HL-60 (cell line): ENCODE results near the gene SMIM22.

Source experiments
- DNase-seq, 2 experiments: peaks; one replicate each; pipeline ENCODE4 v3.0.0-alpha.2; 2010 to 2020; ENCODE audit warnings: low read depth in 1 of 2, low spot score in 1 of 2
- H3K27ac ChIP-seq: fragments of 250-450 bp; sonication (Bioruptor Pico); replicated peaks from 2 replicates; pipeline ENCODE4 v1.5.1; 2020; ENCODE audit warnings: mild to moderate bottlenecking, moderate library complexity
- H3K27me3 ChIP-seq: fragments of 250-450 bp; sonication (Bioruptor Pico); 2 replicates; pipeline ENCODE4 v1.5.1; 2021; ENCODE audit warnings: mild to moderate bottlenecking, moderate library complexity; ENCODE audit not compliant: insufficient read depth, poor library complexity, severe bottlenecking
- H3K4me3 ChIP-seq: replicated peaks from 2 replicates; pipeline ENCODE4 v1.5.1; 2011; ENCODE audit warnings: mild to moderate bottlenecking, control low read depth, low read length; ENCODE audit not compliant: insufficient read depth
- CTCF ChIP-seq: IDR thresholded peaks from one replicate; pipeline ENCODE4 v1.5.1; 2011; ENCODE audit warnings: low read length, control low read depth, inconsistent platforms; ENCODE audit not compliant: insufficient read depth
- GABPA ChIP-seq: IDR thresholded peaks from 2 replicates; pipeline ENCODE4 v1.6.1; 2012; ENCODE audit warnings: low read depth
- POLR2AphosphoS5 ChIP-seq: IDR thresholded peaks from 2 replicates; pipeline ENCODE4 v1.6.1; 2012; ENCODE audit warnings: low read depth
- REST ChIP-seq: IDR thresholded peaks from 2 replicates; pipeline ENCODE4 v1.6.1; 2012; ENCODE audit warnings: low read depth; ENCODE audit not compliant: insufficient replicate concordance
- SPI1 ChIP-seq: IDR thresholded peaks from 2 replicates; pipeline ENCODE4 v1.6.1; 2012; ENCODE audit warnings: low read depth, mild to moderate bottlenecking, borderline replicate concordance

SMIM22 gene

GRCh38 chr16:4814046-4814445 lies 18.9 kb downstream of the SMIM22 start:
- H3K27me3 ChIP-seq = no peaks in the 10 kb centered on the region
- TF ChIP-seq GABPA (no peak), REST (no peak), SPI1 (no peak), CTCF (no peak), POLR2AphosphoS5 (no peak)
- H3K4me3 ChIP-seq = no peak overlapping the region
- H3K27ac ChIP-seq = no peak overlapping the region
- DNase-seq = no peak

DNA sequence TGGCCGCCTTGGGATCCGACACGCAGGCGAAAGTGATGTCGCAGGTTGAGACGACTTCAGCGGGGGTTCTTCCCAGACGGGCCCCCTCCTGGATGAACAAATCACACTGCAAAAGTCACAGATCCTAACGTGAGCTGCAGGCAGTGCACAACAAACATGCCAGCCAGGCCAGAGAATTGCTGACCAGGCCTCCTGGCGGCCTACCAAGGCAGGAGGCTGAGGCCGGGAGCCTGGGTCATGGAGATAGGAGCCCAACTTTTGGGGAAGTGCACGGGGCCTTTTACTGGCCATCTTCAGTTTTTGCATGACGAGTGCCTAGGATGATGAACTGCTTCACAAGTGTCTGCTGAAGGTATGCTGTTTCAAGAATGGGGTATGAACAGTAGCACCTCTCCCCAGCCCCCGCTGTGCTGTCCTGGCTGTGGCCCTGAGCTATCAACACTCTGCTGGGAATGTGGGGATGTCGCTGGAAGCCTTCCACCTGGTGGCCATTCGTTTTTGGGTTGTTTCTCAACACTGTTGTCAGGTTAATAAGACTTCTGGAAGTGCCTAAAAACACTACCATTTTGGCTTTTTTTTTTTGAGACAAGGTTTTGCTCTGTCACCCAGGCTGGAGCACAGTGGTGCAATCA lies 19.5 kb downstream of the SMIM22 start:
- Histone ChIP-seq H3K27ac (no peak overlapping the region), H3K4me3 (no peak overlapping the region), H3K27me3 (no peaks in the 10 kb centered on the region)
- no peak for DNase-seq
- TF ChIP-seq CTCF = no peak
- no peak for TF ChIP-seq POLR2AphosphoS5
- no peak for TF ChIP-seq GABPA
- no peak for TF ChIP-seq SPI1
- no peak for TF ChIP-seq REST

- H3K27ac ChIP-seq = no peak overlapping the region
- H3K27me3 ChIP-seq = no peaks in the 10 kb centered on the region
- TF ChIP-seq CTCF = no peak
- TF ChIP-seq GABPA = no peak
- TF ChIP-seq POLR2AphosphoS5 = no peak
- no peak for TF ChIP-seq SPI1
- TF ChIP-seq REST = no peak
- DNase-seq = no peak
- H3K4me3 ChIP-seq = no peak overlapping the region
Measured at GRCh38 chr16:4820652-4821051, 25.5 kb downstream of the SMIM22 start.
